Ovary (tissue), 9 donors: Measurements from ENCODE around the gene JMJD7. TPM values are rescaled to one million over a fixed set of nuclear protein-coding genes. Genes with fewer than 3 reads are reported as not detected.

ENCODE experiments used
- DNase-seq, 5 donors: peaks; one replicate each; pipeline ENCODE4 v3.0.0-alpha.2; 2019 to 2020
- H3K27ac ChIP-seq, 2 donors: fragments of 200-600 bp; one replicate each; pipeline versions ENCODE4 v1.5.1 to v1.8.0; 2019 to 2022
- H3K27me3 ChIP-seq: fragments of 200-600 bp; one replicate; pipeline ENCODE4 v1.8.0; 2022
- H3K36me3 ChIP-seq: fragments of 200-600 bp; sonication (generic); one replicate; pipeline ENCODE4 v1.5.1; 2019
- H3K4me1 ChIP-seq: one replicate; pipeline ENCODE4 v1.8.1; 2013; ENCODE audit warnings: mild to moderate bottlenecking, moderate library complexity; ENCODE audit not compliant: insufficient read depth
- H3K4me3 ChIP-seq: fragments of 200-600 bp; sonication (generic); one replicate; pipeline ENCODE4 v1.5.1; 2017
- H3K9me3 ChIP-seq, 2 donors: fragments of 200-600 bp in 1 of 2; sonication (generic) in 1 of 2; one replicate each; pipeline versions ENCODE4 v1.5.1 to v1.8.1; 2013 to 2019; ENCODE audit warnings: mild to moderate bottlenecking in 1 of 2, moderate library complexity in 1 of 2
- EP300 ChIP-seq: sonication (generic); formaldehyde crosslinking; IDR thresholded peaks from one replicate; pipeline ENCODE4 v1.6.1; 2017; ENCODE audit warnings: antibody characterized with exemption
- POLR2A ChIP-seq: fragments of 450-650 bp; IDR thresholded peaks from one replicate; pipeline ENCODE4 v1.6.1; 2017; ENCODE audit warnings: antibody characterized with exemption, mild to moderate bottlenecking, moderate library complexity
- WGBS, 3 donors: extraction: QIAGEN DNeasy Blood & Tissue Kit in 1 of 3; methylation state at CpG; one replicate each; pipeline versions ENCODE4 v1.1.5 to v1.1.7; 2013 to 2017; 5-methylcytosine and 5-hydroxymethylcytosine counted together
- intact Hi-C, 4 donors: fragments of 100-400 bp; cut with DNase I; formaldehyde crosslinking; loops; one replicate each; pipeline versions ENCODE4 v1.11.0 to v1.15.1; 2022 to 2023
- polyA plus RNA-seq, 2 donors: library from polyadenylated mRNA; stranded (reverse); fragments of 200-250 nt in 1 of 2; fragments of 350-450 nt in 1 of 2; fragmentation: Illumina TruSeq in 1 of 2; extraction: RNeasy Lipid Tissue Mini Kit (QIAGEN cat#74804) in 1 of 2; gene quantifications; one replicate each; pipeline ENCODE4 v1.2.3, GENCODE V29; 2013 to 2014
- total RNA-seq, 7 donors: library from RNA; depleted of rRNA in 2 of 7; stranded (reverse); fragments of >200 nt in 2 of 7; fragmentation: NEBNext Ultra II Directional in 3 of 7; extraction: Animal tissue kit (Norgen Biotek cat#: 25700) in 3 of 7; gene quantifications; one replicate each; pipeline versions ENCODE4 v1.1.0 to v1.2.4, GENCODE V29; 2016 to 2023
- TF ChIP-seq, protein P1 (sequence below), 3 donors: fragments of 450-650 bp in 2 of 3; fragments of 200-600 bp in 1 of 3; IDR thresholded peaks; one replicate each; pipeline versions ENCODE4 v1.5.1 to v1.8.0; 2016 to 2022; ENCODE audit warnings: antibody characterized with exemption in 3 of 3, mild to moderate bottlenecking in 1 of 3
- donor health status: DM: no; HTN: no; CAD: no; lungs with moderate emphysema.
- donor health status: DM: no; HTN: no; CAD: no.
- donor health status: Bipolar disorder and iron deficiency.
- donor health status: DM: yes; HTN: yes; CAD: no.
- donor health status: DM: no; HTN: no; CAD: no.
- donor health status: DM: yes; HTN: yes; CAD: no.

The JMJD7 gene
- total and polyA plus RNA-seq, 9 donors: 3.0 to 21.4 (median 14.9) TPM

DNA sequence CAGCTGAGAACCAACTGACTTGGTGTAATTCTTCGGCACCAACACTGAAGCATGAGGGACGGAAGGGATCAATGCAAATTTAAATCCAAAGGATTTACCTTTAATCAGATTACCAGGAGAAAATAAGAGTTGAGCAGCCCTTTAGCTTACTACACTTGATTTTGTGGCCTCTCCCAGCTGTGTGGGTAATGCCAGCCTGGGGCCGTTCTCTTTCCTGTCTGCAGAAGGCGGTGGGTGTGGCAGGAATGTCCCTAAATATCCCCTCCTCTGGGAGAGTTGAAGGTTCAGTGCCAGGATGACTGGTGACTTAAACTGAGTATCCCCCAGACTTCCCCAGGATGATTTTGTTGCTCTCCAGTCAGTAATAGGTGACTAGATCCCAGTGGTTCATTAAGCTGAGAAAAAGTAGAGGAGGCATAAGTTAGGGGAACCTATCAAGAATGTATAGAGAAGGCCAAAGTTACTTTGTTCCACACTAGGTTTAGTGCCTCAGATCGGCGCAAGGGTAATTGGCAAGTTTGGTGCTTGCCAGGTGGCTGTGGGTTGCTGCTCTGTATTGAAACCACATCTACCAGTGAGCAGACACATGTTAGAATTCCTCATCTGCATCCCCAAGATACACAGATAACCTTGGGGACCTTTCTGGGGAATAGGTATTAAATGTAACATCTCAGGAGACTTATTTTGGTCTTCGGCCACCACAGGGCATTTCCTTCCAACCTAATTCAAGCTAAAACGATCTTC, 30.5 kb upstream of the JMJD7 start:
- peak overlapping the region in 1 of 2 donors; percentile 39 for H3K27ac ChIP-seq
- TF ChIP-seq, protein P1, sequence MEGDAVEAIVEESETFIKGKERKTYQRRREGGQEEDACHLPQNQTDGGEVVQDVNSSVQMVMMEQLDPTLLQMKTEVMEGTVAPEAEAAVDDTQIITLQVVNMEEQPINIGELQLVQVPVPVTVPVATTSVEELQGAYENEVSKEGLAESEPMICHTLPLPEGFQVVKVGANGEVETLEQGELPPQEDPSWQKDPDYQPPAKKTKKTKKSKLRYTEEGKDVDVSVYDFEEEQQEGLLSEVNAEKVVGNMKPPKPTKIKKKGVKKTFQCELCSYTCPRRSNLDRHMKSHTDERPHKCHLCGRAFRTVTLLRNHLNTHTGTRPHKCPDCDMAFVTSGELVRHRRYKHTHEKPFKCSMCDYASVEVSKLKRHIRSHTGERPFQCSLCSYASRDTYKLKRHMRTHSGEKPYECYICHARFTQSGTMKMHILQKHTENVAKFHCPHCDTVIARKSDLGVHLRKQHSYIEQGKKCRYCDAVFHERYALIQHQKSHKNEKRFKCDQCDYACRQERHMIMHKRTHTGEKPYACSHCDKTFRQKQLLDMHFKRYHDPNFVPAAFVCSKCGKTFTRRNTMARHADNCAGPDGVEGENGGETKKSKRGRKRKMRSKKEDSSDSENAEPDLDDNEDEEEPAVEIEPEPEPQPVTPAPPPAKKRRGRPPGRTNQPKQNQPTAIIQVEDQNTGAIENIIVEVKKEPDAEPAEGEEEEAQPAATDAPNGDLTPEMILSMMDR (IDR thresholded peaks at IDR 0.05): no peak
- no peak for TF ChIP-seq POLR2A
- no peak for DNase-seq
- H3K4me3 ChIP-seq: no peak overlapping the region
- no peaks in the 10 kb centered on the region for H3K27me3 ChIP-seq
- H3K9me3 ChIP-seq: no peaks in the 10 kb centered on the region
- H3K4me1 ChIP-seq: peaks cover 12% of the 10 kb centered on the region
- no peaks in the 10 kb centered on the region for H3K36me3 ChIP-seq
- intact Hi-C loops: no loop called here
- 85 to 88% (median 86%) methylated on average over 8 of the region's 8 CpGs for WGBS, 3 donors

DNA sequence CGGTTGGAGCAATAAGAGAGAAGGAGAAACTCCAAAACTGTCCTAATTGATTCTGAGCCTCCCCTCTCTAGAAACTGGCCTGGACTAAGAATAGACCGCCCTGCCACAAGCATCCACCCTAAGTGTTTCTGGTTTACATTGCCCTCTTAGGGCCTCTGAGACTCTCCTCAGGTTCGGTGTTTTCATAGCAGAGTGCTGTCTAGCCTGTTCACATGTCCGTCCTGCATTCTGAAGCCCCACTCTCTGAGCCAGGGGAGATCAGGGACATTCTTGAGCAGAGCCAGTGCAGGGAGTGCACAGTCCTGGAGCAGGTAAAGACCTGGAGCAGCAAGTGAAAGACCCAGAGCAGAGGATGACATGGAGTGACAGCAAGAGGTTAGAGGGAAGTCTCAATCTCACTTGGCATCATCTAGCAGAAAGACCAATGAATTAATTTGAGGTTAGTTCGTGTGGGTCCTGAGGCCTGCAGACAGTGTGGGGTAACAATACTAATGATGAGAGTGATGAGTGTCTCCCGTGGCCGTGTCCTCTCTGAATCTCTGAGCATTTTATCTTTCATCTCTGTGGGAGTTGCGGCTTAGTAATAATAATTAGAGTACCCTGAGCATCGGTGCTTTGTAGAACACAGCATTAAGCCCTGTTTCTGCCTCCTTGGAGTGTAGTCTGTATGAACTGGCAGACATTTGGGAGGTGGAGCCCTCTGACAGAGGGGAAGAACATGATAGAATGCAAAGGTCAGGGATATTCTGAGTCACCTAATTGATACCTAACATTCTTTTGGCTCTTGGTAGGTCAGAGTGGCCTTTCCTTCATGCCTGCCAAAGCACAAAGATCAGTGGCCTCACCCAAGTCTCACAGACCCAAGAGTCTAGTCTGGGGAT, 29.0 kb upstream of the JMJD7 start:
- H3K36me3 ChIP-seq: no peaks in the 10 kb centered on the region
- DNase-seq: no peak
- H3K4me3 ChIP-seq: no peak overlapping the region
- H3K4me1 ChIP-seq: peaks cover 9% of the 10 kb centered on the region
- H3K27ac ChIP-seq: no peak overlapping the region
- no peaks in the 10 kb centered on the region for H3K9me3 ChIP-seq
- H3K27me3 ChIP-seq: no peaks in the 10 kb centered on the region
- intact Hi-C loops: no loop called here
- 70 to 75% (median 75%) methylated on average over 9 of the region's 9 CpGs for WGBS, 3 donors
- TF ChIP-seq, protein P1 (IDR thresholded peaks at IDR 0.05): no peak
- TF ChIP-seq POLR2A: no peak
- no peak for TF ChIP-seq EP300

DNA sequence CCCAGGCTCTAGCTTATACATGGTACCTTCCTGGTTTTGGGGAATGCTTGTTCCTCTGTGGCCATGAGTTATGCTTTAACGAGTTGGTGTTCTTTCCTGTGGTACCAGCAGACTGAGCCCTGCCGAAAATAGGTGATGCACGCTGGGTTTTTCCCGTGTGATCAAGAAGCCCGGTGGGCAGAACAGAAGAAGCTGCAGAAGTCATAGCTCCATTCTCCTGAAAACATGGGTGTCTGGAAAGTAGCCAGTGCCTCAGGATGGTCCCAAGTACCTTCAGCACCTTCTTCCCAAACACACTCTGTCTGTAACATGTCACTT, 28.4 kb upstream of the JMJD7 start:
- TF ChIP-seq, protein P1 (IDR thresholded peaks at IDR 0.05): no peak
- TF ChIP-seq EP300 (no peak), POLR2A (no peak)
- peaks cover 9% of the 10 kb centered on the region for H3K4me1 ChIP-seq

DNA sequence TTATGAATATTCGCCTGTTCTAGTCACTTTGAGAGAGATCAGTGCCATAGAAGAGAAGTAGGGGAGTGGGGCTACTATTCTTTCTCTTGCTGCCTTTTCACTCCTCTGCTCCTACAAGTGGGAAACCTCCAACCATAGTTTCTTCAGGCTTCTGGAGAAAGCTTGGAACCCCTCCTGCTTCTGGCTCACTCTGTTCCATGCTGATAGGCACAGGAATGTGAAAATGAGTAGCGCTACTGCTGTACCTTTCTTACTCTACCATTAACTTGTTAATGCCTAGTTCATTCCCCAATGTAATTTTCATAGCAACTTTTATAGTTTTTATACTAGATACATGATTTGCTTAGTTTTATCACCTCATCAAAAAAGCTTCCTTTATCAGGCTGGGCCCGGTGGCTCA, 26.7 kb upstream of the JMJD7 start:
- 86 to 88% (median 87%) methylated on average over 3 of the region's 3 CpGs for WGBS, 3 donors
- Histone ChIP-seq H3K27me3 (no peaks in the 10 kb centered on the region), H3K4me3 (no peak overlapping the region), H3K27ac (no peak overlapping the region), H3K9me3 (no peaks in the 10 kb centered on the region), H3K36me3 (no peaks in the 10 kb centered on the region), H3K4me1 (peaks cover 3% of the 10 kb centered on the region)
- TF ChIP-seq, protein P1 (IDR thresholded peaks at IDR 0.05): no peak
- TF ChIP-seq EP300: no peak
- no peak for TF ChIP-seq POLR2A
- no peak for DNase-seq
- intact Hi-C loops: no loop called here

More for the DNA sequence above, 28.4 kb upstream of the JMJD7 start:
- no peak overlapping the region for H3K27ac ChIP-seq
- H3K4me3 ChIP-seq: no peak overlapping the region
- 82 to 85% (median 85%) methylated on average over 5 of the region's 5 CpGs for WGBS, 3 donors
- H3K27me3 ChIP-seq: no peaks in the 10 kb centered on the region
- DNase-seq: no peak
- no peaks in the 10 kb centered on the region for H3K9me3 ChIP-seq
- no peaks in the 10 kb centered on the region for H3K36me3 ChIP-seq
- intact Hi-C loops: no loop called here
